HG03103 (cell line): ENCODE results near the gene PHACTR4.
"Not testable (repeated sequence)": the region's sequence is repeated elsewhere in the genome, so short reads cannot be mapped to it uniquely, and the experiment has no call there.

Source experiments
- ATAC-seq: cut with Tn5 transposase; IDR thresholded peaks from one replicate; pipeline ENCODE4 v1.9.1; 2021; ENCODE audit warnings: low read depth; ENCODE audit not compliant: unreplicated experiment

PHACTR4 gene

DNA sequence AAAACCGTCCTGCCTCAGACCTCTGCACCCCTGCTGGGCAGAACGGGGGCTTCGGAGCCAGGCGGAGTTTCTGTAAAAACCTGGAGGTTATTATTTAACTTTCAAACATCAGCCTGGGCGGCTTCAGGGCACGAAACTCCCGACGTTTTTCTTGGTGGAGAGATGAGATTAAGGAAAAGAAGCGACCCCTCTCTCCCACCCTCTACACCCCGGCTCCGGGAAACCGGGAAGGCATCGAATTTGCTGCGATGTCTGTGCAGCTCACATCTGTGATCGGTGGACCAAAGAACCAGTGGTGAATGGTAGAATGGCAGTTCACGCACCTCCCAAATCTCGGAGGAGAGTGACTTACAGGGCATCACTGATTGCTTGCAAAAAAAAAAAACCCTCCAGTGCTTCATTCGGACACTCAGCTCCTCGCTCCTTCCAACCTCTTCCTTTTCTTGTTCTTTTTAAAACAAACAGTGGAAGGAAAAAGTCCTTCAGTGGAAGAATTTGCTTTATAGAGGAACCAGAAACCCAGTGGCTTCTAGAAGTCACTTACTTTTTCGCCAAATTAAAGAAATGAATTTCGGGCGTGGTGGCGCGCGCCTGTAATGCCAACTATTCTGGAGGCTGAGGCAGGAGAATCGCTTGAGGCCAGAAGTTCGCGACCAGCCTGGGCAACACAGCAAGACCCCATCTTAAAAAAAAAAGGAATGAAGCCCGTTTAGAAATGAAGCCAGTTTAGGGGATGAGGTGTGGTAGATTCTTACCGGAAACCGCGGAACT lies 884 bp downstream of the PHACTR4 start:
- no peak for ATAC-seq

- no peak for ATAC-seq
Observed at GRCh38 chr1:28371010-28371377, 1.5 kb downstream of the PHACTR4 start.

DNA sequence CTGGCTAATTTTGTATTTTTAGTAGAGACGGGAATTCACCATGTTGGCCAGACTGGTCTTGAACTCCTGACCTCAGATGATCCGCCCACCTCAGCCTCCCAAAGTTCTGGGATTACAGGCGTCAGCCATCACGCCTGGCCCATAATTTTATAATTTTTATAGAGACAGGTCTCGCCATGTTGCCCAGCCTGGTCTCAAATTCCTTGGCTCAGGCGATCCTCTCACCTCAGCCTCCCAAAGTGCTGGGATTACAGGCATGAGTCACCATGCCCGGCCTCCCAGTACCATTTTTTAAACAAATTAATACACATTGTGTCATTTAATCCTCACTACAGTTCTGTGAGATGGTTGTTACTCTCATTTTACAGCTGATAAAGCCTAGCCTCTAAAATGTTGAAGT lies 3.9 kb downstream of the PHACTR4 start:
- not testable (repeated sequence) for ATAC-seq

GRCh38 chr1:28374297-28374696 lies 4.8 kb downstream of the PHACTR4 start:
- ATAC-seq, result no peak

GRCh38 chr1:28375598-28375997 lies 6.1 kb downstream of the PHACTR4 start:
- not testable (repeated sequence) for ATAC-seq

GRCh38 chr1:28376195-28376594 lies 6.7 kb downstream of the PHACTR4 start:
- ATAC-seq, result not testable (repeated sequence)

- ATAC-seq, result no peak
Observed at GRCh38 chr1:28378906-28379305, 9.4 kb downstream of the PHACTR4 start.

DNA sequence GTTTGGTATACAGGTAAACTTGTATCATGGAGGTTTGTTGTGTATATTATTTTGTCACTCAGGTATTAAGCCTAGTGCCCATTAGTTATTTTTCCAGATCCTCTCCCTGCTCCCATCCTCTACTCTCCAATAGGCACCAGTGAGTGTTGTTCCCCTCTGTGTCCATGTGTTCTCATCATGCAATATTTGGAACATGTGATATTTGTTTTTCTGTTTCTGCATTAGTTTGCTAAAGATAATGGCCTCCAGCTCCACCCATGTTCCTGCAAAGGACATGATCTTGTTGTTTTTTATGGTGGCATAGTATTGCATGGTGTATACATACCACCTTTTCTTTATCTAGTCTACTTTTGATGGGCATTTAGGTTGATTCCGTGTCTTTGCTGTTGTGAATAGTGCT lies 10.9 kb downstream of the PHACTR4 start:
- ATAC-seq, result no peak

DNA sequence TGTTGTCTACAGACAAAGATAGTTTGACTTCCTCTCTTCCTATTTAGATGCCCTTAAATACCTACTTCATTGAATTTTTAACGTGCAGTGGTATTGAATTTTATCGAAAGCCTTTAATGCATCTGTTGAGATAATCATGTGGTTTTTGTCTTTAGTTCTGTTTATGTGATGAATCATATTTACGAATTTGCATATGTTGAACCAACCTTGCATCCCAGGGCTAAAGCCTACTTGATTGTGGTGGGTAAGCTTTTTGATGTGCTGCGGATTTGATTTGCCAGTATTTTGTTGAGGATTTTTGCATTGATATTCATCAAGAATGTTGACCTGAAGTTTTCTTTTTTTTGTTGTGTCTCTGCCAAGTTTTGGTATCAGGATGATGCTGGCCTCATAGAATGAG lies 14.2 kb downstream of the PHACTR4 start:
- ATAC-seq, result not testable (repeated sequence)

- ATAC-seq, result no peak
Observed at GRCh38 chr1:28392027-28392652, 22.6 kb downstream of the PHACTR4 start.

DNA sequence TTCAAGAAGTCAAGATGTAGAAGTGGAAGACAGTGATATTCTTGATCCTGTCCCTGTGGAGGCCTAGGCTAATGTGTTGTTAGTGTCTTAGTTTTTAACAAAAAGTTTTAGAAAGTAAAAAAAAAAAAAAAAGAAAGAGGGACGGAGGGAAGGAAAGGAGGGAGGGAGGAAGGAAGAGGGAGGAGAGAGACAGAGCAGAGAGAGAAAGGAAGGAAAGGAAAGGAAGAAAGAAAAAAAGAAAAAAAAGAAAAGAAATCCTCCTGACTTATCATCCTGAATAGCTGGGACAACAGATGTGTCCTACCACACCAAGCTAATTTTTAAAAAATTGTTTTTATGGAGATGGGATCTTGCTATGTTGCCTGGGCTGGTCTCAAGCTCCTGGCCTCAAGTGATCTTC lies 24.6 kb downstream of the PHACTR4 start:
- ATAC-seq, result no peak

GRCh38 chr1:28395181-28395580 lies 25.6 kb downstream of the PHACTR4 start:
- ATAC-seq, result no peak

DNA sequence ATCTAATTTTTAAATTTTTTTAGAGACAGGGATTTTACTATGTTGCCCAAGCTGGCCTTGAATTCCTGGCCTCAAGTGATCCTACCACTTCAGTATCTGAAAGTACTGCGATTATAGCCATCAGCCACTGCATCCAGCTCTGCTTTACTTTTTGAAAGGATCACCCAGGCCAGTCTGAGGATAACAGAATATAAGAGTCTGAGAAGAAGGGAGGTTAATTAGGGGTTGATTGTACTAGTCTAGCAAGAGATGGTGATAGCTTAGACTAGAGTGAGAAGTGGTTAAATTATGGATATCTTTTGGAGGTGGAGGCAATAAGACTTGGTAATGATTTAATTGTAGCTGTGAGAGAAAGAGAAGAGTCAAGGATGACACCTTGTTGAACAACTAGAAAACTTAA lies 32.2 kb downstream of the PHACTR4 start:
- ATAC-seq, result no peak

GRCh38 chr1:28409090-28409489 lies 39.5 kb downstream of the PHACTR4 start:
- no peak for ATAC-seq

GRCh38 chr1:28411656-28412055 lies 42.1 kb downstream of the PHACTR4 start:
- ATAC-seq, result no peak

DNA sequence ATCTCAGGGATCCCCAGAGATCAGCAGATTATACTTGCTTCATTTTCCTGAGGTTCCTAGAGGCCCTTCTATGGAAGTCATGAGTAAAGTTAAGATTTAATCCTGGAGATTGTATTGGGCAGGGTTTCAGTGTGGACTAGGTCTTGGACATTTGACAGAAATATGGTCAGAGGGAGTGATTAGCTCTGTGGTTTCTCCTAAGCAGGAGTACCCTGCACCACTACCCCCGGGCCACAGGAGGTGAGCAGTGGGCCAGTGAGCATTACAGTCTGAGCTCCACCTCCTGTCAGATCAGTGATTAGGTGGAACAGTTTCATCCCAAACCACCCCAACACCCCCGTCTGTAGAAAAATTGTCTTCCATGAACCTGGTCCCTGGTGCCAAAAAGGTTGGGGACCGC lies 43.2 kb downstream of the PHACTR4 start:
- ATAC-seq, result no peak

DNA sequence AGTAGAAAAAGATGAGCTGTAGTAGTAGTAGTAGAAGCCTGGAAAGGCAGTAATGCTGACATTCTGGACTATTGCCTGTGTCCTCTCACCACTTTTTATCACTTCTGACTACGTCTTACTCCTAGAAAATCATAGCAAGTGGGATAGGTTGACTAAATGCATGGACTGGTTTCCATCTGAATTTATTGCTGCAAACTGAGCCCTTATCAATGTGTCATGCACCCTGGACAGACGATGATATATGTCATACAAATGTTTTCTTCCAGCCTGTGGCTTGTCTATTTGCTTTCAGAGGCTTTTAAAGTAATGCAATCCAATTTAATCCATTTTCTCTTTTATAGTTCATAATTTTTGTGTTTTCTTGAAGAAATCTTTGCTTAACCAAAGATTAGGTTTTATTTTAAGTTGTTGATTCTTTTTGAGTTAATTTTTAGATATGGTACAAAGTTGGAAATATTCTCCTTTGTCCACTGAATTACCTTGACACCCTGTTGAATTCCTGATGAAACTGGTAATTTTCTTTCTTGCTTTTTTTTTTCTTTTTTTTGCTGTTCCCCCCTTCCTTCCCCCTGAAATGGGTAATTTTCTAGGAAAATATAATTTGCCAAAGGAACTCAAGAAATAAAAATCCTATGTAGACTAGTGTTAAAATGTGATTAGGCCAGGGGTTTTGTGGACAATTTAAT lies 47.1 kb downstream of the PHACTR4 start:
- no peak for ATAC-seq

- no peak for ATAC-seq
Observed at GRCh38 chr1:28417441-28417922, 47.9 kb downstream of the PHACTR4 start.

DNA sequence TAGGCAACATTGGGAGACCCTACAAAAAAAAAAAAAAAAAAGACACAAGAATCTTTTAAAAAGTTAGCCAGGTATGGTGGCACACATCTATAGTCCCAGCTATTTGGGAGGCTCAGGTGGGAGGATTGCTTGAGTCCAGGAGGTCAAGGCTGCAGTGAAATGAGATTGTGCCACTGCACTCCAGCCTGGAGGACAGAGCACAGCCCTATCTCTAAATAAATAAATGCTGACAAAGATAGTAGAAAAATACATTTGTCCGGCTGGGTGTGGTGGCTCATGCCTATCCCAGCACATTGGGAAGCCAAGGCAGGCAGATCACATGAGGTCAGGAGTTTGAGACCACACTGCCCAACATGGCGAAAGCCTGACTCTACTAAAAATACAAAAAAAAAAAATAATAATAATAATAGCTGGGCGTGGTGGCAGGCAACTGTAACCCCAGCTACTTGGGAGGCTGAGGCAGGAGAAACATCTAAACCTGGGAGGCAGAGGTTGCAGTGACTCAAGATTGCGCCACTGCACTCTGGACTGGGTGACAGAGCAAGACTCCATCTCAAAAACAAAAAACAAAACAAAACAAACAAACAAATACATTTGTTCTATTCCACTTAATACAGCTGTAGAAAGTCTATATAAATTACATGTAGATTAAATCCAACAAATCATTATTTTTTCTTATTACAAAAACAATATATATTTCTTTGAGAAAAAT lies 48.5 kb downstream of the PHACTR4 start:
- no peak for ATAC-seq

- ATAC-seq, result no peak
Observed at GRCh38 chr1:28421744-28422143, 52.2 kb downstream of the PHACTR4 start.

- ATAC-seq, result no peak
Observed at GRCh38 chr1:28426831-28427230, 57.3 kb downstream of the PHACTR4 start.
